HepG2 (cell line): ENCODE measurements around the gene ARHGAP25. TPM values are rescaled to one million over a fixed set of nuclear protein-coding genes. Genes with fewer than 3 reads are reported as not detected.

ENCODE experiments used
- CCAR2 ChIP-seq: fragments of 200-400 bp; formaldehyde crosslinking; optimal IDR thresholded peaks from 2 replicates; pipeline ENCODE3; 2018; ENCODE audit warnings: low read depth, mild to moderate bottlenecking, low read length, moderate library complexity
- HNRNPUL1 ChIP-seq: fragments of 200-400 bp; formaldehyde crosslinking; IDR thresholded peaks from 2 replicates; pipeline ENCODE4 v1.6.1; 2017; ENCODE audit warnings: low read depth, mild to moderate bottlenecking, low read length, moderate library complexity
- MAFK ChIP-seq, 2 experiments: IDR thresholded peaks in 1 of 2; conservative IDR thresholded peaks in 1 of 2; 2 replicates each; pipeline ENCODE4 v1.6.1; 2011; ENCODE audit warnings: improper control_type of control experiment in 2 of 2, low read length in 2 of 2
- RNF2 ChIP-seq: fragments of 450-650 bp; conservative IDR thresholded peaks from 2 replicates; pipeline ENCODE4 v1.6.1; 2016; ENCODE audit warnings: low read depth
- SNRNP70 ChIP-seq: fragments of 200-400 bp; formaldehyde crosslinking; IDR thresholded peaks from 2 replicates; pipeline ENCODE4 v1.6.1; 2017; ENCODE audit warnings: mild to moderate bottlenecking, low read depth, low read length, moderate library complexity
- XBP1 ChIP-seq: sonication (generic); formaldehyde crosslinking; IDR thresholded peaks from 2 replicates; pipeline ENCODE4 v1.5.0; 2020; ENCODE audit warnings: missing genetic modification reagents
- XRCC5 ChIP-seq: fragments of 200-400 bp; formaldehyde crosslinking; optimal IDR thresholded peaks from 2 replicates; pipeline ENCODE3; 2017; ENCODE audit warnings: mild to moderate bottlenecking, low read length
- ZFP37 ChIP-seq: sonication (generic); formaldehyde crosslinking; IDR thresholded peaks from 2 replicates; pipeline ENCODE4 v1.4.0; 2020; ENCODE audit warnings: missing genetic modification reagents, borderline replicate concordance
- ZNF274 ChIP-seq: sonication (generic); formaldehyde crosslinking; IDR thresholded peaks from 2 replicates; pipeline ENCODE4 v1.5.1; 2020; ENCODE audit warnings: mild to moderate bottlenecking, missing genetic modification reagents
- ZNF430 ChIP-seq: sonication (generic); formaldehyde crosslinking; IDR thresholded peaks from 2 replicates; pipeline ENCODE4 v1.9.0; 2021; ENCODE audit warnings: mild to moderate bottlenecking, missing genetic modification reagents
- ZNF75D ChIP-seq: sonication (generic); formaldehyde crosslinking; IDR thresholded peaks from 2 replicates; pipeline ENCODE4 v1.8.1; 2023; ENCODE audit warnings: missing genetic modification reagents, mild to moderate bottlenecking, borderline replicate concordance
- polyA plus RNA-seq, 8 experiments: library from polyadenylated mRNA; depleted of rRNA in 3 of 8; stranded (reverse) in 7 of 8; unstranded in 1 of 8; fragments of >200 nt; fragmentation: Illumina TruSeq in 4 of 8; extraction: Trizol in 4 of 8; gene quantifications; 2 replicates each; pipeline versions ENCODE4 v1.2.1 to v1.2.3, GENCODE V29; 2011 to 2016; ENCODE audit warnings: low read depth in 4 of 8, missing spikeins in 1 of 8, mixed read lengths in 1 of 8; ENCODE audit not compliant: insufficient read depth in 1 of 8
- total RNA-seq, 5 experiments: library from RNA; depleted of rRNA; stranded (reverse); fragments of >200 nt; fragmentation: Illumina TruSeq; extraction: Trizol; gene quantifications; 2 replicates each; pipeline ENCODE4 v1.2.3, GENCODE V29; 2016; ENCODE audit warnings: low read depth in 1 of 5
- TF ChIP-seq, protein P1 (sequence below): sonication (generic); formaldehyde crosslinking; IDR thresholded peaks from 2 replicates; pipeline ENCODE4 v1.4.0; 2020; ENCODE audit warnings: missing genetic modification reagents
- TF ChIP-seq, protein P2 (sequence below): sonication (generic); formaldehyde crosslinking; IDR thresholded peaks from 2 replicates; pipeline ENCODE4 v1.9.0; 2021; ENCODE audit warnings: missing genetic modification reagents, borderline replicate concordance
- TF ChIP-seq, protein P3 (sequence below): sonication (generic); formaldehyde crosslinking; IDR thresholded peaks from 2 replicates; pipeline ENCODE4 v1.5.0; 2020; ENCODE audit warnings: mild to moderate bottlenecking, missing genetic modification reagents
- TF ChIP-seq, protein P4 (sequence below): IDR thresholded peaks from 2 replicates; pipeline ENCODE4 v1.6.1; 2016; ENCODE audit warnings: low read depth, missing genetic modification reagents, missing compliant biosample characterization

The ARHGAP25 gene
- total and polyA plus RNA-seq, 2 of the 13 experiments (the other 11 are each of a cell fraction or from before 2014, with no cell fraction given), result not detected

DNA sequence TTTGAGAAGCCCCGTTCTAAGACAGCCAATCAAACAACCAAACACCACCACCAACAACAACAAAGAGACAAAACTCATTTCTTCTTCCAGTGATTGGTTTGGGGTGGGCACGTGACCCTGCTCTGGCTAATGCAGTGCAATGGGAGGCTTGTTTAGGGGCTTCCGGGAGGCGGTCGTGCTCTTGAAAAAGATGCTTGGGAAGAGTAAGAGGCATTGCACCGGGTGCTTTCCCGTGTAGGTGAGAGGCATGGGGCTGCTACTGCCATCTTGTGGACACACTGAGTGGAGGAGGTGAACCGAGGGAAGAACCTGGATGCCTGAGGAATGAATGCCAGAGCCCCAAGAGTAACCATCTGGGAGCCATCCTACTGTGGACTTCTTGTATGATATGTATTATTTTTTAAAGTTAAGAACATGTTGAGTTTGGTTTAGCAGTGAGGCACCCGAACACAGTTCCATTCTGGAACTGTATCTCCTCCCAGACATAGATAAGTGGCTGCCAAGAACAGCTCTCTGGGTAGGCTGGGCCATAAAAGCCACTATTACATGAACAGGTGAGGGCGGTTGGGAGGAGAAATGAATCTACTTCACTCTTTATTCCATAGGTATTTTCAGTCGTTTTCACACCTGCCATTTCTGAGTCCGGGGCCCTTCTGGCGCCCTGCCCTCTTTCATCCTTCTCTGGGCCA is 19.1 kb upstream of the ARHGAP25 start (continued):
- TF ChIP-seq ZFP37 (CRISPR knock-in tag) (no peak), MAFK (conservative IDR thresholded peaks at IDR 0.05 in 1 of 2, IDR thresholded peaks at IDR 0.05 in 1 of 2; ENCODE audit: low read length in 2 of 2) (no peak), SNRNP70 (no peak), HNRNPUL1 (no peak), XBP1 (no peak), XRCC5 (peak; percentile 81), ZNF430 (CRISPR knock-in tag) (no peak), RNF2 (no peak), ZNF75D (CRISPR knock-in tag) (no peak), CCAR2 (no peak), ZNF274 (CRISPR knock-in tag) (no peak)
- TF ChIP-seq, protein P1, sequence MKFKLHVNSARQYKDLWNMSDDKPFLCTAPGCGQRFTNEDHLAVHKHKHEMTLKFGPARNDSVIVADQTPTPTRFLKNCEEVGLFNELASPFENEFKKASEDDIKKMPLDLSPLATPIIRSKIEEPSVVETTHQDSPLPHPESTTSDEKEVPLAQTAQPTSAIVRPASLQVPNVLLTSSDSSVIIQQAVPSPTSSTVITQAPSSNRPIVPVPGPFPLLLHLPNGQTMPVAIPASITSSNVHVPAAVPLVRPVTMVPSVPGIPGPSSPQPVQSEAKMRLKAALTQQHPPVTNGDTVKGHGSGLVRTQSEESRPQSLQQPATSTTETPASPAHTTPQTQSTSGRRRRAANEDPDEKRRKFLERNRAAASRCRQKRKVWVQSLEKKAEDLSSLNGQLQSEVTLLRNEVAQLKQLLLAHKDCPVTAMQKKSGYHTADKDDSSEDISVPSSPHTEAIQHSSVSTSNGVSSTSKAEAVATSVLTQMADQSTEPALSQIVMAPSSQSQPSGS (CRISPR knock-in tag), result no peak
- TF ChIP-seq, protein P2, sequence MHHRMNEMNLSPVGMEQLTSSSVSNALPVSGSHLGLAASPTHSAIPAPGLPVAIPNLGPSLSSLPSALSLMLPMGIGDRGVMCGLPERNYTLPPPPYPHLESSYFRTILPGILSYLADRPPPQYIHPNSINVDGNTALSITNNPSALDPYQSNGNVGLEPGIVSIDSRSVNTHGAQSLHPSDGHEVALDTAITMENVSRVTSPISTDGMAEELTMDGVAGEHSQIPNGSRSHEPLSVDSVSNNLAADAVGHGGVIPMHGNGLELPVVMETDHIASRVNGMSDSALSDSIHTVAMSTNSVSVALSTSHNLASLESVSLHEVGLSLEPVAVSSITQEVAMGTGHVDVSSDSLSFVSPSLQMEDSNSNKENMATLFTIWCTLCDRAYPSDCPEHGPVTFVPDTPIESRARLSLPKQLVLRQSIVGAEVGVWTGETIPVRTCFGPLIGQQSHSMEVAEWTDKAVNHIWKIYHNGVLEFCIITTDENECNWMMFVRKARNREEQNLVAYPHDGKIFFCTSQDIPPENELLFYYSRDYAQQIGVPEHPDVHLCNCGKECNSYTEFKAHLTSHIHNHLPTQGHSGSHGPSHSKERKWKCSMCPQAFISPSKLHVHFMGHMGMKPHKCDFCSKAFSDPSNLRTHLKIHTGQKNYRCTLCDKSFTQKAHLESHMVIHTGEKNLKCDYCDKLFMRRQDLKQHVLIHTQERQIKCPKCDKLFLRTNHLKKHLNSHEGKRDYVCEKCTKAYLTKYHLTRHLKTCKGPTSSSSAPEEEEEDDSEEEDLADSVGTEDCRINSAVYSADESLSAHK, result no peak
- TF ChIP-seq, protein P3, sequence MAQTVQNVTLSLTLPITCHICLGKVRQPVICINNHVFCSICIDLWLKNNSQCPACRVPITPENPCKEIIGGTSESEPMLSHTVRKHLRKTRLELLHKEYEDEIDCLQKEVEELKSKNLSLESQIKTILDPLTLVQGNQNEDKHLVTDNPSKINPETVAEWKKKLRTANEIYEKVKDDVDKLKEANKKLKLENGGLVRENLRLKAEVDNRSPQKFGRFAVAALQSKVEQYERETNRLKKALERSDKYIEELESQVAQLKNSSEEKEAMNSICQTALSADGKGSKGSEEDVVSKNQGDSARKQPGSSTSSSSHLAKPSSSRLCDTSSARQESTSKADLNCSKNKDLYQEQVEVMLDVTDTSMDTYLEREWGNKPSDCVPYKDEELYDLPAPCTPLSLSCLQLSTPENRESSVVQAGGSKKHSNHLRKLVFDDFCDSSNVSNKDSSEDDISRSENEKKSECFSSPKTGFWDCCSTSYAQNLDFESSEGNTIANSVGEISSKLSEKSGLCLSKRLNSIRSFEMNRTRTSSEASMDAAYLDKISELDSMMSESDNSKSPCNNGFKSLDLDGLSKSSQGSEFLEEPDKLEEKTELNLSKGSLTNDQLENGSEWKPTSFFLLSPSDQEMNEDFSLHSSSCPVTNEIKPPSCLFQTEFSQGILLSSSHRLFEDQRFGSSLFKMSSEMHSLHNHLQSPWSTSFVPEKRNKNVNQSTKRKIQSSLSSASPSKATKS (CRISPR knock-in tag), result no peak
- TF ChIP-seq, protein P4, sequence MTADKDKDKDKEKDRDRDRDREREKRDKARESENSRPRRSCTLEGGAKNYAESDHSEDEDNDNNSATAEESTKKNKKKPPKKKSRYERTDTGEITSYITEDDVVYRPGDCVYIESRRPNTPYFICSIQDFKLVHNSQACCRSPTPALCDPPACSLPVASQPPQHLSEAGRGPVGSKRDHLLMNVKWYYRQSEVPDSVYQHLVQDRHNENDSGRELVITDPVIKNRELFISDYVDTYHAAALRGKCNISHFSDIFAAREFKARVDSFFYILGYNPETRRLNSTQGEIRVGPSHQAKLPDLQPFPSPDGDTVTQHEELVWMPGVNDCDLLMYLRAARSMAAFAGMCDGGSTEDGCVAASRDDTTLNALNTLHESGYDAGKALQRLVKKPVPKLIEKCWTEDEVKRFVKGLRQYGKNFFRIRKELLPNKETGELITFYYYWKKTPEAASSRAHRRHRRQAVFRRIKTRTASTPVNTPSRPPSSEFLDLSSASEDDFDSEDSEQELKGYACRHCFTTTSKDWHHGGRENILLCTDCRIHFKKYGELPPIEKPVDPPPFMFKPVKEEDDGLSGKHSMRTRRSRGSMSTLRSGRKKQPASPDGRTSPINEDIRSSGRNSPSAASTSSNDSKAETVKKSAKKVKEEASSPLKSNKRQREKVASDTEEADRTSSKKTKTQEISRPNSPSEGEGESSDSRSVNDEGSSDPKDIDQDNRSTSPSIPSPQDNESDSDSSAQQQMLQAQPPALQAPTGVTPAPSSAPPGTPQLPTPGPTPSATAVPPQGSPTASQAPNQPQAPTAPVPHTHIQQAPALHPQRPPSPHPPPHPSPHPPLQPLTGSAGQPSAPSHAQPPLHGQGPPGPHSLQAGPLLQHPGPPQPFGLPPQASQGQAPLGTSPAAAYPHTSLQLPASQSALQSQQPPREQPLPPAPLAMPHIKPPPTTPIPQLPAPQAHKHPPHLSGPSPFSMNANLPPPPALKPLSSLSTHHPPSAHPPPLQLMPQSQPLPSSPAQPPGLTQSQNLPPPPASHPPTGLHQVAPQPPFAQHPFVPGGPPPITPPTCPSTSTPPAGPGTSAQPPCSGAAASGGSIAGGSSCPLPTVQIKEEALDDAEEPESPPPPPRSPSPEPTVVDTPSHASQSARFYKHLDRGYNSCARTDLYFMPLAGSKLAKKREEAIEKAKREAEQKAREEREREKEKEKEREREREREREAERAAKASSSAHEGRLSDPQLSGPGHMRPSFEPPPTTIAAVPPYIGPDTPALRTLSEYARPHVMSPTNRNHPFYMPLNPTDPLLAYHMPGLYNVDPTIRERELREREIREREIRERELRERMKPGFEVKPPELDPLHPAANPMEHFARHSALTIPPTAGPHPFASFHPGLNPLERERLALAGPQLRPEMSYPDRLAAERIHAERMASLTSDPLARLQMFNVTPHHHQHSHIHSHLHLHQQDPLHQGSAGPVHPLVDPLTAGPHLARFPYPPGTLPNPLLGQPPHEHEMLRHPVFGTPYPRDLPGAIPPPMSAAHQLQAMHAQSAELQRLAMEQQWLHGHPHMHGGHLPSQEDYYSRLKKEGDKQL (CRISPR knock-in tag), result no peak
